ENCODE results near the gene CROCC2. TPM values are rescaled to one million over a fixed set of nuclear protein-coding genes. Genes with fewer than 3 reads are reported as not detected.

Gene CROCC2
- total and polyA plus RNA-seq, 2 of the 13 experiments (the other 11 are each of a cell fraction or from before 2014, with no cell fraction given): not detected

DNA sequence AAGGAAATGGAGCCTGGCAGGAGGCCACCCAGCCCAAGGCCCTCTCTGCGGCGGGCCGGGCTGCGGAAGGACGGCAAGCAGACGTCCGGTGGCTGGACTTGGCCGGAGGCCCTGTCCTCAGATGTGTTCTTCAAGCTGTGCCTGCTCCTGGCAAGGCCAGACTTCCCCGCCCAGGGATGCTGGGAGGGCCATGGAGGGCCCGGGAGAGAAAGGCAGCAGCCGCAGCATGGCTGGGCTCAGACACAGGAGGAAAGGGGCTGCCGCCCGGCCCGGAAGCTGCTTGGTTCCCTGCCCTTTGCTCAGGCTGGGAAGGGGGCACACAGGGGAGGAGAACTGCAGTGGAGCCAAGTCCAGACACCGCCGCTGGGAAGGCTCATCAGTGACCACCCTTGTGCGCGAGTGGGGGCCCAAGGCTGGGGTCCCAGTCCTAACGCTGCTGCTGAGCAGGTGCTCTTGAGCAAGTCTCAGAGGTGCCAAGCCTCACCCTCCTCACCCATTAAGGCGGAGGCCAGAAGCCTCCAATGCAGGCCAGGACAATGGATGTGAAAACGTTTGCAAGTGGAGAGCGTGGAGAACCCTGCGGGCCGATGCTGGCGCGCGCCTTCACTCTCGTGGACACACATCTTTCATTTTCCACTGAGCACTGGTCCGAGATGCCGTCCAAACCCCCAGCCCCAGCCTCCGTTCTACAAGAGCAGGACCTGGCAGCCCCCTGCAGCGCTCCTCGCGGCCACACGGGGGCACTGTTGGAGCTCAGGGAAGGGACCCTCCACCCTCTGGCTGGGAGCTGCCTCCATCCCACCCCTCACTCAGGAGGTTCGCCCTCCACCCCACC is 7.9 kb downstream of the CROCC2 start (continued):
- TF ChIP-seq, protein P1, sequence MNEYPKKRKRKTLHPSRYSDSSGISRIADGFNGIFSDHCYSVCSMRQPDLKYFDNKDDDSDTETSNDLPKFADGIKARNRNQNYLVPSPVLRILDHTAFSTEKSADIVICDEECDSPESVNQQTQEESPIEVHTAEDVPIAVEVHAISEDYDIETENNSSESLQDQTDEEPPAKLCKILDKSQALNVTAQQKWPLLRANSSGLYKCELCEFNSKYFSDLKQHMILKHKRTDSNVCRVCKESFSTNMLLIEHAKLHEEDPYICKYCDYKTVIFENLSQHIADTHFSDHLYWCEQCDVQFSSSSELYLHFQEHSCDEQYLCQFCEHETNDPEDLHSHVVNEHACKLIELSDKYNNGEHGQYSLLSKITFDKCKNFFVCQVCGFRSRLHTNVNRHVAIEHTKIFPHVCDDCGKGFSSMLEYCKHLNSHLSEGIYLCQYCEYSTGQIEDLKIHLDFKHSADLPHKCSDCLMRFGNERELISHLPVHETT (CRISPR knock-in tag; conservative IDR thresholded peaks at IDR 0.05): no peak
- TF ChIP-seq ZNF567 (CRISPR knock-in tag; IDR thresholded peaks at IDR 0.05; ENCODE audit: borderline replicate concordance) (no peak), SOX13 (IDR thresholded peaks at IDR 0.05) (no peak), SOX13 (CRISPR knock-in tag; conservative IDR thresholded peaks at IDR 0.05 in 1 of 2, IDR thresholded peaks at IDR 0.05 in 1 of 2) (no peak), SATB2 (CRISPR knock-in tag; IDR thresholded peaks at IDR 0.05) (no peak), NONO (IDR thresholded peaks at IDR 0.05) (no peak), NONO (CRISPR knock-in tag; conservative IDR thresholded peaks at IDR 0.05) (0 out of 2 replicates have a peak, but pooled peaks have one; percentile 26), ZSCAN20 (CRISPR knock-in tag; IDR thresholded peaks at IDR 0.05; ENCODE audit: borderline replicate concordance) (no peak), NFRKB (IDR thresholded peaks at IDR 0.05) (no peak), MEF2D (CRISPR knock-in tag; IDR thresholded peaks at IDR 0.05) (no peak), ZNF672 (CRISPR knock-in tag; IDR thresholded peaks at IDR 0.05) (no peak), ZNF253 (CRISPR knock-in tag; IDR thresholded peaks at IDR 0.05; ENCODE audit: borderline replicate concordance) (peak; percentile 62; the same call in 1 of the 2 replicates), LCORL (IDR thresholded peaks at IDR 0.05) (no peak), LCORL (CRISPR knock-in tag; IDR thresholded peaks at IDR 0.05) (peak; percentile 85), ZNF563 (CRISPR knock-in tag; IDR thresholded peaks at IDR 0.05) (peak; percentile 44; the same call in 1 of the 2 replicates), ZNF234 (CRISPR knock-in tag; conservative IDR thresholded peaks at IDR 0.05) (no peak), ZNF337 (CRISPR knock-in tag; IDR thresholded peaks at IDR 0.05; ENCODE audit: borderline replicate concordance, low read depth) (no peak), ZNF7 (CRISPR knock-in tag; IDR thresholded peaks at IDR 0.05) (no peak), FLYWCH1 (CRISPR knock-in tag; IDR thresholded peaks at IDR 0.05) (no peak), HOXA7 (CRISPR knock-in tag; IDR thresholded peaks at IDR 0.05) (no peak), ZNF350 (CRISPR knock-in tag; IDR thresholded peaks at IDR 0.05; ENCODE audit: borderline replicate concordance, low read depth) (peak; percentile 37; the same call in 1 of the 2 replicates)
- TF ChIP-seq, protein P2, sequence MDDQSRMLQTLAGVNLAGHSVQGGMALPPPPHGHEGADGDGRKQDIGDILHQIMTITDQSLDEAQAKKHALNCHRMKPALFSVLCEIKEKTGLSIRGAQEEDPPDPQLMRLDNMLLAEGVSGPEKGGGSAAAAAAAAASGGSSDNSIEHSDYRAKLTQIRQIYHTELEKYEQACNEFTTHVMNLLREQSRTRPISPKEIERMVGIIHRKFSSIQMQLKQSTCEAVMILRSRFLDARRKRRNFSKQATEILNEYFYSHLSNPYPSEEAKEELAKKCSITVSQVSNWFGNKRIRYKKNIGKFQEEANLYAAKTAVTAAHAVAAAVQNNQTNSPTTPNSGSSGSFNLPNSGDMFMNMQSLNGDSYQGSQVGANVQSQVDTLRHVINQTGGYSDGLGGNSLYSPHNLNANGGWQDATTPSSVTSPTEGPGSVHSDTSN (CRISPR knock-in tag; IDR thresholded peaks at IDR 0.05; ENCODE audit: borderline replicate concordance): no peak
- TF ChIP-seq, protein P3, sequence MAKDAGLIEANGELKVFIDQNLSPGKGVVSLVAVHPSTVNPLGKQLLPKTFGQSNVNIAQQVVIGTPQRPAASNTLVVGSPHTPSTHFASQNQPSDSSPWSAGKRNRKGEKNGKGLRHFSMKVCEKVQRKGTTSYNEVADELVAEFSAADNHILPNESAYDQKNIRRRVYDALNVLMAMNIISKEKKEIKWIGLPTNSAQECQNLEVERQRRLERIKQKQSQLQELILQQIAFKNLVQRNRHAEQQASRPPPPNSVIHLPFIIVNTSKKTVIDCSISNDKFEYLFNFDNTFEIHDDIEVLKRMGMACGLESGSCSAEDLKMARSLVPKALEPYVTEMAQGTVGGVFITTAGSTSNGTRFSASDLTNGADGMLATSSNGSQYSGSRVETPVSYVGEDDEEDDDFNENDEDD (CRISPR knock-in tag; IDR thresholded peaks at IDR 0.05; ENCODE audit: borderline replicate concordance): no peak
- TF ChIP-seq, protein P4, sequence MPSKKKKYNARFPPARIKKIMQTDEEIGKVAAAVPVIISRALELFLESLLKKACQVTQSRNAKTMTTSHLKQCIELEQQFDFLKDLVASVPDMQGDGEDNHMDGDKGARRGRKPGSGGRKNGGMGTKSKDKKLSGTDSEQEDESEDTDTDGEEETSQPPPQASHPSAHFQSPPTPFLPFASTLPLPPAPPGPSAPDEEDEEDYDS (CRISPR knock-in tag; IDR thresholded peaks at IDR 0.05): no peak
- TF ChIP-seq, protein P5, sequence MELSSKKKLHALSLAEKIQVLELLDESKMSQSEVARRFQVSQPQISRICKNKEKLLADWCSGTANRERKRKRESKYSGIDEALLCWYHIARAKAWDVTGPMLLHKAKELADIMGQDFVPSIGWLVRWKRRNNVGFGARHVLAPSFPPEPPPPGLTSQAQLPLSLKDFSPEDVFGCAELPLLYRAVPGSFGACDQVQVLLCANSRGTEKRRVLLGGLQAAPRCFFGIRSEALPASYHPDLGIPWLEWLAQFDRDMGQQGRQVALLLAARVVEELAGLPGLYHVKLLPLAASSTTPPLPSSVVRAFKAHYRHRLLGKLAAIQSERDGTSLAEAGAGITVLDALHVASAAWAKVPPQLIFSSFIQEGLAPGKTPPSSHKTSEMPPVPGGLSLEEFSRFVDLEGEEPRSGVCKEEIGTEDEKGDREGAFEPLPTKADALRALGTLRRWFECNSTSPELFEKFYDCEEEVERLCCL (CRISPR knock-in tag; IDR thresholded peaks at IDR 0.05; ENCODE audit: borderline replicate concordance): no peak

Measured in HepG2 (cell line).